NCI-H2171 (cell line): Measurements from ENCODE around the gene MACROD1.
"Not testable (repeated sequence)": the region's sequence is repeated elsewhere in the genome, so short reads cannot be mapped to it uniquely, and the experiment has no call there.

Experiments
- DNase-seq: peaks from one replicate; lab custom pipeline; 2025; lab: John Stamatoyannopoulos, UW

MACROD1 gene

GRCh38 chr11:64185693-64186491 lies 20.0 kb upstream of the MACROD1 start, which contains the start of gene STIP1:
Gene STIP1 (plus strand): TSS chr11:64186171. CDS start chr11:64186262, 91 bp downstream.
- DNase-seq = peak; percentile 100

- peak; percentile 31 for DNase-seq
Measured at GRCh38 chr11:64185175-64185692, 19.3 kb upstream of the MACROD1 start.

- no peak for DNase-seq
Measured at GRCh38 chr11:64183890-64184289, 18.0 kb upstream of the MACROD1 start.

GRCh38 chr11:64181506-64182411 lies 15.8 kb upstream of the MACROD1 start:
- peak; percentile 47 for DNase-seq

GRCh38 chr11:64180891-64181290 lies 15.0 kb upstream of the MACROD1 start:
- no peak for DNase-seq

- no peak for DNase-seq
Measured at GRCh38 chr11:64178951-64179639, 13.2 kb upstream of the MACROD1 start.

GRCh38 chr11:64178203-64178602 lies 12.3 kb upstream of the MACROD1 start:
- no peak for DNase-seq

- DNase-seq = no peak
Measured at GRCh38 chr11:64176751-64177150, 10.8 kb upstream of the MACROD1 start.

- no peak for DNase-seq
Measured at GRCh38 chr11:64173616-64174355, 7.9 kb upstream of the MACROD1 start.

GRCh38 chr11:64170419-64170818 lies 4.5 kb upstream of the MACROD1 start:
- no peak for DNase-seq

GRCh38 chr11:64165481-64165841 lies 452 bp downstream of the MACROD1 start:
- peak; percentile 30 for DNase-seq

GRCh38 chr11:64164392-64165312 lies 1.3 kb downstream of the MACROD1 start:
- no peak for DNase-seq

- DNase-seq = no peak
Measured at GRCh38 chr11:64163951-64164350, 2.0 kb downstream of the MACROD1 start.

- DNase-seq = not testable (repeated sequence)
Measured at GRCh38 chr11:64162769-64163168, 3.1 kb downstream of the MACROD1 start.

- no peak for DNase-seq
Measured at GRCh38 chr11:64161037-64161436, 4.9 kb downstream of the MACROD1 start.

GRCh38 chr11:64157631-64158394 lies 8.1 kb downstream of the MACROD1 start:
- no peak for DNase-seq

- DNase-seq = no peak
Measured at GRCh38 chr11:64156235-64157011, 9.5 kb downstream of the MACROD1 start.

- DNase-seq = no peak
Measured at GRCh38 chr11:64153812-64154211, 12.1 kb downstream of the MACROD1 start.
